ENCODE data around the gene MYO5C. TPM values are rescaled to one million over a fixed set of nuclear protein-coding genes. Genes with fewer than 3 reads are reported as not detected.

The MYO5C gene
- total and polyA plus RNA-seq, 10 of the 15 experiments (the other 5 are each of a cell fraction or from before 2014, with no cell fraction given): 0.29 to 1.3 (median 0.75) TPM

DNA sequence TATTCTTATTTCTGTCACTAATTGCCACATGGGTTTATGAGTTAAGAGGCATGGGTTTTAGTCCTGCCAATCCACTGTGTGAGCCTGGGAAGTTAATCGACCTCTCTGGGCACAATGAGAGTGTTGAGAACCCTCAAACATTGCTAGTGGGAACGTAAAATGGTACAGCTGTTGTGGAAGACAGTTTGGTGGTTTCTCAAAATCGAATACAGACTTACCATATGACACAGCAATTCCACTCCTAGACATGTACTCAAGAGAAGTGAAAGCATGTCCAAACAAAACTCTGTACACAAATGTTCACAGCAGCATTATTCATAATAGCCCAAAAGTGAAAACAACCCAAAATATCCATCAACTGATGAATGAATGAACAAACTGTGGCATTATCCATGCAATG, 98.7 kb downstream of the MYO5C start:
- H3K27me3 ChIP-seq (replicated peaks in 1 of 2; ENCODE audit: control insufficient read depth in 2 of 2, insufficient read depth in 2 of 2, low read length in 1 of 2): no peaks in the 10 kb centered on the region
- H3K4me2 ChIP-seq (ENCODE audit: control insufficient read depth, insufficient read depth): no peak overlapping the region
- H3K9ac ChIP-seq (ENCODE audit: control insufficient read depth, insufficient read depth, low read length): no peak overlapping the region
- peaks cover 3% of the 10 kb centered on the region; the same call in 1 of the 2 replicates for H3K4me1 ChIP-seq (ENCODE audit: control insufficient read depth, insufficient read depth, low read length)
- H3K36me3 ChIP-seq (ENCODE audit: control insufficient read depth in 2 of 2, insufficient read depth in 2 of 2, low read length in 1 of 2): no peaks in the 10 kb centered on the region
- H3K4me3 ChIP-seq: no peak overlapping the region
- BruUV-seq (replicated peaks): no TSS peak
- H2AFZ ChIP-seq (ENCODE audit: control insufficient read depth, low read depth, low read length): no peak overlapping the region
- RAD21 ChIA-PET (ENCODE audit: unreplicated experiment): interaction anchor here (0.5 kb wide), 1 partner anchor 1872 kb away, joined by 3 read pairs; no protein-coding TSS in a partner anchor
- no peak for DNase-seq (ENCODE audit: low read depth, low spot score)
- TF ChIP-seq HDAC2 (IDR thresholded peaks at IDR 0.05) (no peak), BACH1 (IDR thresholded peaks at IDR 0.05; ENCODE audit: borderline replicate concordance) (no peak), RUNX3 (IDR thresholded peaks at IDR 0.05; ENCODE audit: low read length) (peak; percentile 36), SPI1 (IDR thresholded peaks at IDR 0.05; ENCODE audit: borderline replicate concordance, insufficient read depth, low read depth, low read length) (no peak), SREBF2 (IDR thresholded peaks at IDR 0.05; ENCODE audit: low read length) (no peak), TCF3 (IDR thresholded peaks at IDR 0.05; ENCODE audit: borderline replicate concordance, insufficient read depth, low read depth, low read length) (0 out of 2 replicates have a peak, but pooled peaks have one; percentile 33)
- TF ChIP-seq, protein P1, sequence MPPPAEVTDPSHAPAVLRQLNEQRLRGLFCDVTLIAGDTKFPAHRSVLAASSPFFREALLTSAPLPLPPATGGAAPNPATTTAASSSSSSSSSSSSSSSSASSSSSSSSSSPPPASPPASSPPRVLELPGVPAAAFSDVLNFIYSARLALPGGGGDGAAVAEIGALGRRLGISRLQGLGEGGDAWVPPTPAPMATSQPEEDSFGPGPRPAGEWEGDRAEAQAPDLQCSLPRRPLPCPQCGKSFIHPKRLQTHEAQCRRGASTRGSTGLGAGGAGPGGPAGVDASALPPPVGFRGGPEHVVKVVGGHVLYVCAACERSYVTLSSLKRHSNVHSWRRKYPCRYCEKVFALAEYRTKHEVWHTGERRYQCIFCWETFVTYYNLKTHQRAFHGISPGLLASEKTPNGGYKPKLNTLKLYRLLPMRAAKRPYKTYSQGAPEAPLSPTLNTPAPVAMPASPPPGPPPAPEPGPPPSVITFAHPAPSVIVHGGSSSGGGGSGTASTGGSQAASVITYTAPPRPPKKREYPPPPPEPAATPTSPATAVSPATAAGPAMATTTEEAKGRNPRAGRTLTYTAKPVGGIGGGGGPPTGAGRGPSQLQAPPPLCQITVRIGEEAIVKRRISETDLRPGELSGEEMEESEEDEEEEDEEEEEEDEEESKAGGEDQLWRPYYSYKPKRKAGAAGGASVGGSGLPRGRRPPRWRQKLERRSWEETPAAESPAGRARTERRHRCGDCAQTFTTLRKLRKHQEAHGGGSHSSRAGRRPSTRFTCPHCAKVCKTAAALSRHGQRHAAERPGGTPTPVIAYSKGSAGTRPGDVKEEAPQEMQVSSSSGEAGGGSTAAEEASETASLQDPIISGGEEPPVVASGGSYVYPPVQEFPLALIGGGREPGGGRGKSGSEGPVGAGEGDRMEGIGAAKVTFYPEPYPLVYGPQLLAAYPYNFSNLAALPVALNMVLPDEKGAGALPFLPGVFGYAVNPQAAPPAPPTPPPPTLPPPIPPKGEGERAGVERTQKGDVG (CRISPR knock-in tag; IDR thresholded peaks at IDR 0.05): no peak
- POLR2A ChIA-PET: no interaction called here
- CTCF ChIA-PET: interaction anchor here (1.2 to 1.5 kb wide), 2 partner anchors 18 to 20 kb away, joined by 3 read pairs; no protein-coding TSS in a partner anchor
- peak; percentile 54 for ATAC-seq
- in situ Hi-C loops (cut with MboI) (no loop called here), intact Hi-C loops (cut with micrococcal nuclease; ENCODE audit: unreplicated experiment) (no loop called here)
- H3K9me3 ChIP-seq (replicated peaks; ENCODE audit: control insufficient read depth, insufficient read depth, low read length): no peaks in the 10 kb centered on the region; the same call in 2 of the 3 replicates
- H3K79me2 ChIP-seq (ENCODE audit: control insufficient read depth, insufficient read depth, low read length): no peaks in the 10 kb centered on the region
- no peaks in the 10 kb centered on the region for H4K20me1 ChIP-seq (ENCODE audit: control insufficient read depth, insufficient read depth)
- SMC1A ChIA-PET (ENCODE audit: uncharacterized antibody, unreplicated experiment): no interaction called here
- FAIRE-seq: peak; percentile 86
- WGBS (ENCODE audit: insufficient coverage, insufficient replicate concordance, low lambda C conversion rate, missing lambda C conversion rate): 21% methylated on average over 3 of the region's 3 CpGs
- H3K27ac ChIP-seq (ENCODE audit: control insufficient read depth, insufficient read depth): no peak overlapping the region

Data from GM12878 (cell line).